GM18867 (cell line): ENCODE data around the gene ABCB4.
"Not testable (repeated sequence)": the region's sequence is repeated elsewhere in the genome, so short reads cannot be mapped to it uniquely, and the experiment has no call there.

Experiments used
- ATAC-seq: cut with Tn5 transposase; IDR thresholded peaks from one replicate; pipeline ENCODE4 v1.9.1; 2021; ENCODE audit warnings: mild to moderate bottlenecking, moderate library complexity; ENCODE audit not compliant: unreplicated experiment

ABCB4 gene

GRCh38 chr7:87479951-87480350 is 4.5 kb upstream of the ABCB4 start:
- no peak for ATAC-seq

- ATAC-seq, result no peak
These were observed 688 bp upstream of the ABCB4 start for GRCh38 chr7:87476179-87476557.

GRCh38 chr7:87474533-87475358 is 734 bp downstream of the ABCB4 start:
- ATAC-seq, result peak; percentile 68

- ATAC-seq, result peak; percentile 6
These were observed 1.5 kb downstream of the ABCB4 start for GRCh38 chr7:87473986-87474385.

GRCh38 chr7:87473192-87473591 is 2.3 kb downstream of the ABCB4 start:
- no peak for ATAC-seq

- no peak for ATAC-seq
These were observed 4.0 kb downstream of the ABCB4 start for GRCh38 chr7:87471473-87471872.

GRCh38 chr7:87469204-87469603 is 6.3 kb downstream of the ABCB4 start:
- ATAC-seq, result not testable (repeated sequence)

GRCh38 chr7:87465534-87465880 is 10.0 kb downstream of the ABCB4 start:
- ATAC-seq, result not testable (repeated sequence)

- not testable (repeated sequence) for ATAC-seq
These were observed 10.5 kb downstream of the ABCB4 start for GRCh38 chr7:87464830-87465533.

GRCh38 chr7:87463982-87464381 is 11.5 kb downstream of the ABCB4 start:
- no peak for ATAC-seq

GRCh38 chr7:87460444-87460843 is 15.0 kb downstream of the ABCB4 start:
- not testable (repeated sequence) for ATAC-seq

GRCh38 chr7:87459941-87460340 is 15.5 kb downstream of the ABCB4 start:
- ATAC-seq, result no peak

GRCh38 chr7:87458148-87458547 is 17.3 kb downstream of the ABCB4 start:
- no peak for ATAC-seq

- no peak for ATAC-seq
These were observed 19.2 kb downstream of the ABCB4 start for GRCh38 chr7:87456247-87456646.

- ATAC-seq, result no peak
These were observed 23.2 kb downstream of the ABCB4 start for GRCh38 chr7:87452279-87452678.

GRCh38 chr7:87451187-87451586 is 24.3 kb downstream of the ABCB4 start:
- ATAC-seq, result no peak

- ATAC-seq, result no peak
These were observed 24.8 kb downstream of the ABCB4 start for GRCh38 chr7:87450706-87451105.

GRCh38 chr7:87448388-87448787 is 27.1 kb downstream of the ABCB4 start:
- ATAC-seq, result no peak

GRCh38 chr7:87447116-87447635 is 28.3 kb downstream of the ABCB4 start:
- ATAC-seq, result no peak

GRCh38 chr7:87445897-87446296 is 29.6 kb downstream of the ABCB4 start:
- ATAC-seq, result peak; percentile 85

GRCh38 chr7:87435546-87435945 is 39.9 kb downstream of the ABCB4 start:
- ATAC-seq, result no peak

GRCh38 chr7:87432536-87432935 is 42.9 kb downstream of the ABCB4 start:
- no peak for ATAC-seq
